Measurements from ENCODE around the gene RASGRF2. TPM values are rescaled to one million over a fixed set of nuclear protein-coding genes. Genes with fewer than 3 reads are reported as not detected.

Gene RASGRF2
- polyA plus RNA-seq, 2 of the 4 experiments (the other 2 are of a cell fraction) = 1.4 to 2.1 TPM

DNA sequence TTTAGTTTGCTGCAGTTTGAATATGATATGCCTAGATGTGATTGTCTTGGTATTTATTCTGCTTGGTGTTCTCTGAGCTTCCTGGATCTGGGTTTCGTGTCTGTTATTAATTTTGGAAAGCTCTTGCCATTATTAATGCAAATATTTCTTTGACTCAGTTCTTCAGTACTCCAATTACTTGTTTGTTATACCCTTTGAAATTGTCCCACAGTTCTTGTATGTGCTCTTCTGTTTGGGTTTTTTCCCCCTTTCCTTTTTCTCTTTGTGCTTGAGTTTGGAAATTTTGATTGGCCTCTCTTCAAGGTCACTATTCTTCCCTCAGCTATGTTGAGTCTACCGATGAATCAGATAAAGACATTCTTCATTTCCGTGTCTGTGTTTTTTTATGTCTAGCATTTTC, 176.4 kb downstream of the RASGRF2 start:
- DNase-seq (ENCODE audit: low read depth in 1 of 2, low spot score in 1 of 2) (no peak), ATAC-seq (no peak), FAIRE-seq (no peak)
- no peak for TF ChIP-seq SMC3 (IDR thresholded peaks at IDR 0.05)
- no peak for TF ChIP-seq ZSCAN20 (CRISPR knock-in tag; IDR thresholded peaks at IDR 0.05)
- no peak for TF ChIP-seq KDM1A (IDR thresholded peaks at IDR 0.05; ENCODE audit: low read depth)
- TF ChIP-seq EP300 (IDR thresholded peaks at IDR 0.05) = no peak
- no peak for TF ChIP-seq CHD4 (IDR thresholded peaks at IDR 0.05; ENCODE audit: borderline replicate concordance)
- TF ChIP-seq NFE2L2 (conservative IDR thresholded peaks at IDR 0.05; ENCODE audit: low read length) = no peak
- no peak for TF ChIP-seq RAD21 (conservative IDR thresholded peaks at IDR 0.05 in 1 of 2, IDR thresholded peaks at IDR 0.05 in 1 of 2)
- no peak for TF ChIP-seq HOXA7 (CRISPR knock-in tag; IDR thresholded peaks at IDR 0.05)
- no peak for TF ChIP-seq FOSB (CRISPR knock-in tag; IDR thresholded peaks at IDR 0.05)
- no peak for TF ChIP-seq CBX8 (IDR thresholded peaks at IDR 0.05)
- TF ChIP-seq CHD2 (IDR thresholded peaks at IDR 0.05; ENCODE audit: low read length, partially characterized antibody) = no peak
- TF ChIP-seq CEBPB (IDR thresholded peaks at IDR 0.05) = no peak
- no peak for TF ChIP-seq TP53 (CRISPR knock-in tag; IDR thresholded peaks at IDR 0.05)
- TF ChIP-seq RARB (CRISPR knock-in tag; IDR thresholded peaks at IDR 0.05) = no peak
- TF ChIP-seq, protein P1, sequence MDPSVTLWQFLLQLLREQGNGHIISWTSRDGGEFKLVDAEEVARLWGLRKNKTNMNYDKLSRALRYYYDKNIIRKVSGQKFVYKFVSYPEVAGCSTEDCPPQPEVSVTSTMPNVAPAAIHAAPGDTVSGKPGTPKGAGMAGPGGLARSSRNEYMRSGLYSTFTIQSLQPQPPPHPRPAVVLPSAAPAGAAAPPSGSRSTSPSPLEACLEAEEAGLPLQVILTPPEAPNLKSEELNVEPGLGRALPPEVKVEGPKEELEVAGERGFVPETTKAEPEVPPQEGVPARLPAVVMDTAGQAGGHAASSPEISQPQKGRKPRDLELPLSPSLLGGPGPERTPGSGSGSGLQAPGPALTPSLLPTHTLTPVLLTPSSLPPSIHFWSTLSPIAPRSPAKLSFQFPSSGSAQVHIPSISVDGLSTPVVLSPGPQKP (IDR thresholded peaks at IDR 0.05; ENCODE audit: low read depth, low read length) = no peak
- TF ChIP-seq, protein P2, sequence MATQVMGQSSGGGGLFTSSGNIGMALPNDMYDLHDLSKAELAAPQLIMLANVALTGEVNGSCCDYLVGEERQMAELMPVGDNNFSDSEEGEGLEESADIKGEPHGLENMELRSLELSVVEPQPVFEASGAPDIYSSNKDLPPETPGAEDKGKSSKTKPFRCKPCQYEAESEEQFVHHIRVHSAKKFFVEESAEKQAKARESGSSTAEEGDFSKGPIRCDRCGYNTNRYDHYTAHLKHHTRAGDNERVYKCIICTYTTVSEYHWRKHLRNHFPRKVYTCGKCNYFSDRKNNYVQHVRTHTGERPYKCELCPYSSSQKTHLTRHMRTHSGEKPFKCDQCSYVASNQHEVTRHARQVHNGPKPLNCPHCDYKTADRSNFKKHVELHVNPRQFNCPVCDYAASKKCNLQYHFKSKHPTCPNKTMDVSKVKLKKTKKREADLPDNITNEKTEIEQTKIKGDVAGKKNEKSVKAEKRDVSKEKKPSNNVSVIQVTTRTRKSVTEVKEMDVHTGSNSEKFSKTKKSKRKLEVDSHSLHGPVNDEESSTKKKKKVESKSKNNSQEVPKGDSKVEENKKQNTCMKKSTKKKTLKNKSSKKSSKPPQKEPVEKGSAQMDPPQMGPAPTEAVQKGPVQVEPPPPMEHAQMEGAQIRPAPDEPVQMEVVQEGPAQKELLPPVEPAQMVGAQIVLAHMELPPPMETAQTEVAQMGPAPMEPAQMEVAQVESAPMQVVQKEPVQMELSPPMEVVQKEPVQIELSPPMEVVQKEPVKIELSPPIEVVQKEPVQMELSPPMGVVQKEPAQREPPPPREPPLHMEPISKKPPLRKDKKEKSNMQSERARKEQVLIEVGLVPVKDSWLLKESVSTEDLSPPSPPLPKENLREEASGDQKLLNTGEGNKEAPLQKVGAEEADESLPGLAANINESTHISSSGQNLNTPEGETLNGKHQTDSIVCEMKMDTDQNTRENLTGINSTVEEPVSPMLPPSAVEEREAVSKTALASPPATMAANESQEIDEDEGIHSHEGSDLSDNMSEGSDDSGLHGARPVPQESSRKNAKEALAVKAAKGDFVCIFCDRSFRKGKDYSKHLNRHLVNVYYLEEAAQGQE (IDR thresholded peaks at IDR 0.05) = no peak
- no peak for TF ChIP-seq ZNF302 (CRISPR knock-in tag; IDR thresholded peaks at IDR 0.05)
- ChIA-PET POLR2A (no interaction called here), CTCF (interaction anchor here (1.2 kb wide), 1 partner anchor 28 kb away, joined by 3 read pairs; no protein-coding TSS in a partner anchor)
- 54% methylated on average over 3 of the region's 3 CpGs for WGBS (ENCODE audit: missing lambda C conversion rate)
- peaks cover 9% of the 10 kb centered on the region; the same call in 2 of the 3 replicates for H3K9me3 ChIP-seq
- no peak overlapping the region for H3K4me2 ChIP-seq
- H3K4me3 ChIP-seq = no peak overlapping the region
- no peak overlapping the region for H3K27ac ChIP-seq
- H3K4me1 ChIP-seq = no peaks in the 10 kb centered on the region

DNA sequence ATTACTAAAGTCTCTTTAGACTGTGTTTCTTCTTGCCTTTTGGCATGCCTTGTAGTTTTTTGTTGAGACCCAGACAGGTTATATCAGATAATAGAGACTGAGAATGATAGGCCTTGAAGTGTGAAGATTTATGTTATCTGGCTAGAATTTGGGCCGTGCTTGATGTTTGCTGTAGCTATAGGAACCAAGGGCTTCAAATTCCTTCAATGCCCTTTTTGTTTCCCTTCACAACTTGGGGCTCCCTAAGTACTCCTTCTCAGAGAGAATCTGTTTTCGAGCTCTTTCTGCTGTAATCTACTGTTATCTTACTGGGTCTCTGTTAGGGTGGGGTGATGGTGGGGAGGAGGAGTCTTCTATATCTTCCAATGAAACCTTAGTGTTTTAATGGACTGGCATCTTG, 177.7 kb downstream of the RASGRF2 start:
- Histone ChIP-seq H3K27ac (no peak overlapping the region), H3K4me1 (no peaks in the 10 kb centered on the region), H3K9me3 (peaks cover 9% of the 10 kb centered on the region; the same call in 2 of the 3 replicates), H3K4me2 (no peak overlapping the region), H3K4me3 (no peak overlapping the region)
- TF ChIP-seq NR3C1 (IDR thresholded peaks at IDR 0.05) (no peak), ZNF302 (CRISPR knock-in tag; IDR thresholded peaks at IDR 0.05) (no peak), POLR2A (IDR thresholded peaks at IDR 0.05; ENCODE audit: low read length) (no peak), CHD2 (IDR thresholded peaks at IDR 0.05; ENCODE audit: low read length, partially characterized antibody) (no peak), RCOR1 (IDR thresholded peaks at IDR 0.05; ENCODE audit: low read depth, low read length) (no peak), GATA3 (IDR thresholded peaks at IDR 0.05; ENCODE audit: borderline replicate concordance) (no peak), ZSCAN20 (CRISPR knock-in tag; IDR thresholded peaks at IDR 0.05) (no peak), RARB (CRISPR knock-in tag; IDR thresholded peaks at IDR 0.05) (no peak)
- TF ChIP-seq, protein P3, sequence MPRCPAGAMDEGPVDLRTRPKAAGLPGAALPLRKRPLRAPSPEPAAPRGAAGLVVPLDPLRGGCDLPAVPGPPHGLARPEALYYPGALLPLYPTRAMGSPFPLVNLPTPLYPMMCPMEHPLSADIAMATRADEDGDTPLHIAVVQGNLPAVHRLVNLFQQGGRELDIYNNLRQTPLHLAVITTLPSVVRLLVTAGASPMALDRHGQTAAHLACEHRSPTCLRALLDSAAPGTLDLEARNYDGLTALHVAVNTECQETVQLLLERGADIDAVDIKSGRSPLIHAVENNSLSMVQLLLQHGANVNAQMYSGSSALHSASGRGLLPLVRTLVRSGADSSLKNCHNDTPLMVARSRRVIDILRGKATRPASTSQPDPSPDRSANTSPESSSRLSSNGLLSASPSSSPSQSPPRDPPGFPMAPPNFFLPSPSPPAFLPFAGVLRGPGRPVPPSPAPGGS (IDR thresholded peaks at IDR 0.05) = no peak
- 51% methylated on average over 2 of the region's 2 CpGs for WGBS (ENCODE audit: missing lambda C conversion rate)
- FAIRE-seq = no peak
- ChIA-PET POLR2A (no interaction called here), CTCF (interaction anchor here (2.0 kb wide), 1 partner anchor 15 kb away, joined by 7 read pairs; no protein-coding TSS in a partner anchor)
- no peak for DNase-seq (ENCODE audit: low read depth in 1 of 2, low spot score in 1 of 2)
- ATAC-seq = no peak

All from A549 (cell line).